ENCODE measurements around the gene HMX2. TPM values are rescaled to one million over a fixed set of nuclear protein-coding genes. Genes with fewer than 3 reads are reported as not detected.

HMX2 gene
- total and polyA plus RNA-seq, 8 donors = not detected

DNA sequence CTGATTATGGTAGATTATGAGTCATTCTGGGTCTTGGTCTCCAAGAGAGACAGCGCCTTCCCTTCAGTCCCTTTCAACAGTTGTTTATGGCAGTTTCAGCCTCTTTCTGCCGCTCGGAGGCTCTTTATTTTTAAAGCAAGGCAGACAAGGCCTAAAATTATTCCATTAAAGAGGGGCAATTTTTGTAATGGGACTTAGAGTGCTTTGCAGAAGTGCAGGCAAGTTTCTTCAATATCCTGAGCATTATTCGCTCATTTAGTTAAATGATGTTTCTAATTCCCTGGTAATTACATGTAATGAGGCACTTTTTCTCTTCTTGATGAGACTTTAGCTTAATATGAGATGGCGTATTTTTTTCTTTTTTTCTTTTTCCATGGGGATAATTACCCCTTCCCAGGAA lies 39.8 kb downstream of the HMX2 start:
- 96 to 99% (median 98%) methylated on average over 5 of the region's 5 CpGs for WGBS, 5 donors
- DNase-seq = no peak
- intact Hi-C loops (cut with DNase I; ENCODE audit: low total_unique reads) = no loop called here
- Histone ChIP-seq H3K27ac (no peak overlapping the region), H3K27me3 (no peaks in the 10 kb centered on the region), H3K4me1 (no peaks in the 10 kb centered on the region), H3K9me3 (peaks cover 0 to 27% (median 15%) of the 10 kb centered on the region in 4 donors), H3K4me3 (no peak overlapping the region), H3K36me3 (peaks cover 0 to 47% (median 27%) of the 10 kb centered on the region in 4 donors)
- TF ChIP-seq, protein P1, sequence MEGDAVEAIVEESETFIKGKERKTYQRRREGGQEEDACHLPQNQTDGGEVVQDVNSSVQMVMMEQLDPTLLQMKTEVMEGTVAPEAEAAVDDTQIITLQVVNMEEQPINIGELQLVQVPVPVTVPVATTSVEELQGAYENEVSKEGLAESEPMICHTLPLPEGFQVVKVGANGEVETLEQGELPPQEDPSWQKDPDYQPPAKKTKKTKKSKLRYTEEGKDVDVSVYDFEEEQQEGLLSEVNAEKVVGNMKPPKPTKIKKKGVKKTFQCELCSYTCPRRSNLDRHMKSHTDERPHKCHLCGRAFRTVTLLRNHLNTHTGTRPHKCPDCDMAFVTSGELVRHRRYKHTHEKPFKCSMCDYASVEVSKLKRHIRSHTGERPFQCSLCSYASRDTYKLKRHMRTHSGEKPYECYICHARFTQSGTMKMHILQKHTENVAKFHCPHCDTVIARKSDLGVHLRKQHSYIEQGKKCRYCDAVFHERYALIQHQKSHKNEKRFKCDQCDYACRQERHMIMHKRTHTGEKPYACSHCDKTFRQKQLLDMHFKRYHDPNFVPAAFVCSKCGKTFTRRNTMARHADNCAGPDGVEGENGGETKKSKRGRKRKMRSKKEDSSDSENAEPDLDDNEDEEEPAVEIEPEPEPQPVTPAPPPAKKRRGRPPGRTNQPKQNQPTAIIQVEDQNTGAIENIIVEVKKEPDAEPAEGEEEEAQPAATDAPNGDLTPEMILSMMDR (IDR thresholded peaks at IDR 0.05) = no peak
- TF ChIP-seq EP300 (IDR thresholded peaks at IDR 0.05) (no peak), POLR2A (IDR thresholded peaks at IDR 0.05) (no peak), POLR2AphosphoS5 (IDR thresholded peaks at IDR 0.05) (no peak)

GRCh38 chr10:123191886-123192285 lies 44.0 kb downstream of the HMX2 start:
- intact Hi-C loops (cut with DNase I; ENCODE audit: low total_unique reads) = no loop called here

DNA sequence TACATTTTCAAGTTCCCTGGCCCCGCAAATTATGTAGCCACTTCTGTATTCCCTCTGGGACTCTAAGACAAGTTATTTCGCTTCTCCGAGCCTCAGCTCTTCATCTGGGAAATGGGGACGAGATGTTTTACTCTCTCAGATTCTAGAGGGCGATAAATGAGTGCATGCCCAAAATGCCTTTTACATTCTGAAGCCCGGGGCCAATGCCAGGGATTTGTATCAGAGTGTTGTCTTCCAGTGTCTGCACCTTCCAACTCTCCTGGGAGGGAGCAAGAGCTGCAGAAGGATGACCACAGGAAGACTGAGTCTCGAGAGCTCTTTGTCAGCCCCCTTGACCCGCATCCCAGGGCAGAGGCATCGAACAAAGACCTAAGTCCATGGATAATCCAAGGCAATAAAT lies 46.1 kb downstream of the HMX2 start:
- peaks cover 0 to 20% (median 12%) of the 10 kb centered on the region in 4 donors for H3K36me3 ChIP-seq
- no peak overlapping the region for H3K4me3 ChIP-seq
- WGBS, 5 donors = 93 to 97% (median 96%) methylated on average over 9 of the region's 9 CpGs
- intact Hi-C loops (cut with DNase I; ENCODE audit: low total_unique reads) = no loop called here
- H3K27me3 ChIP-seq = no peaks in the 10 kb centered on the region
- H3K9me3 ChIP-seq = no peaks in the 10 kb centered on the region
- H3K4me1 ChIP-seq = no peaks in the 10 kb centered on the region
- TF ChIP-seq, protein P1 (IDR thresholded peaks at IDR 0.05) = no peak
- TF ChIP-seq POLR2AphosphoS5 (IDR thresholded peaks at IDR 0.05) (no peak), EP300 (IDR thresholded peaks at IDR 0.05) (no peak), POLR2A (IDR thresholded peaks at IDR 0.05) (no peak)
- no peak overlapping the region for H3K27ac ChIP-seq
- DNase-seq = no peak

More at GRCh38 chr10:123191886-123192285, 44.0 kb downstream of the HMX2 start:
- Histone ChIP-seq H3K4me3 (no peak overlapping the region), H3K4me1 (no peaks in the 10 kb centered on the region), H3K27me3 (no peaks in the 10 kb centered on the region), H3K27ac (no peak overlapping the region), H3K9me3 (no peaks in the 10 kb centered on the region), H3K36me3 (peaks cover 0 to 25% (median 15%) of the 10 kb centered on the region in 4 donors)
- TF ChIP-seq POLR2A (IDR thresholded peaks at IDR 0.05) = no peak
- TF ChIP-seq, protein P1 (IDR thresholded peaks at IDR 0.05) = no peak
- TF ChIP-seq POLR2AphosphoS5 (IDR thresholded peaks at IDR 0.05) = no peak
- no peak for TF ChIP-seq EP300 (IDR thresholded peaks at IDR 0.05)
- DNase-seq = no peak
- 85 to 93% (median 90%) methylated on average over 8 of the region's 8 CpGs for WGBS, 5 donors

Other genes with a start within 250 kb of the HMX2 start
- not detected for gene FAM24A, start 237.5 kb upstream of the HMX2 start, total RNA-seq
- gene FAM24A, start 237.5 kb upstream of the HMX2 start, polyA plus RNA-seq = not detected
- 10 to 100 TPM in 1 of 5 donors, 1 to 10 TPM in 4; 1.7 to 17.1 (median 5.9) TPM for gene C10orf88, start 193.9 kb upstream of the HMX2 start, total RNA-seq
- gene C10orf88, start 193.9 kb upstream of the HMX2 start, polyA plus RNA-seq = 1 to 10 TPM; 3.1 to 4.0 (median 3.2) TPM
- 10 to 100 TPM in 1 of 5 donors, 1 to 10 TPM in 2, not detected in 2; 1.2 to 11.6 (median 5.0) TPM for gene PSTK, start 167.7 kb upstream of the HMX2 start, total RNA-seq
- gene PSTK, start 167.7 kb upstream of the HMX2 start, polyA plus RNA-seq = 1 to 10 TPM; 3.5 to 4.4 (median 3.8) TPM
- 10 to 100 TPM in 2 of 5 donors, 1 to 10 TPM in 3; 3.5 to 18.5 (median 9.8) TPM for gene IKZF5, start 139.3 kb upstream of the HMX2 start, total RNA-seq
- 1 to 10 TPM; 5.4 to 8.4 (median 5.5) TPM for gene IKZF5, start 139.3 kb upstream of the HMX2 start, polyA plus RNA-seq
- 10 to 100 TPM in 4 of 5 donors, 1 to 10 TPM in 1; 3.8 to 19.1 (median 12.9) TPM for gene ACADSB, start 139.1 kb upstream of the HMX2 start, total RNA-seq
- 10 to 100 TPM in 1 of 3 donors, 1 to 10 TPM in 2; 8.2 to 10.7 (median 8.8) TPM for gene ACADSB, start 139.1 kb upstream of the HMX2 start, polyA plus RNA-seq
- gene HMX3, start 12.2 kb upstream of the HMX2 start, total RNA-seq = under 1 TPM in 1 of 5 donors, not detected in 4; 0.37 TPM
- gene HMX3, start 12.2 kb upstream of the HMX2 start, polyA plus RNA-seq = not detected
- 100 to 1,000 TPM in 3 of 5 donors, 10 to 100 TPM in 2; 51.3 to 160 (median 117) TPM for gene BUB3, start 6.3 kb downstream of the HMX2 start, total RNA-seq
- 10 to 100 TPM; 33.4 to 45.4 (median 36.4) TPM for gene BUB3, start 6.3 kb downstream of the HMX2 start, polyA plus RNA-seq

Data from stomach (tissue), 9 donors.